Panc1 (cell line): ENCODE results near the gene CACNA1C. TPM values are rescaled to one million over a fixed set of nuclear protein-coding genes. Genes with fewer than 3 reads are reported as not detected.

ENCODE experiments used
- ATAC-seq: fragments of 200-7000 bp; cut with Tn5 transposase; 2 replicates; pipeline ENCODE4 v1.9.1; 2020; ENCODE audit warnings: mild to moderate bottlenecking, moderate library complexity
- BruUV-seq: library from RNA; stranded (reverse); fragments of 400-500 nt; replicated peaks from 2 replicates; lab custom pipeline; 2021; lab: Mats Ljungman, UMichigan
- CTCF ChIA-PET: fragments of 300-600 bp; sonication (Branson Sonifier 250); formaldehyde crosslinking; loops from one replicate; lab custom pipeline; 2022; ENCODE audit warnings: antibody characterized with exemption; lab: Charles Lee
- POLR2A ChIA-PET: fragments of 300-600 bp; sonication (Branson Sonifier 250); formaldehyde crosslinking; loops from one replicate; lab custom pipeline; 2022; ENCODE audit warnings: antibody characterized with exemption; lab: Charles Lee
- DNase-seq: peaks from one replicate; pipeline ENCODE4 v3.0.0-alpha.2; 2010; ENCODE audit warnings: low read depth, low spot score
- H3K27ac ChIP-seq: 2 replicates; pipeline ENCODE4 v1.5.1; 2011; ENCODE audit warnings: mild to moderate bottlenecking, low read length, inconsistent platforms
- H3K27me3 ChIP-seq: fragments of 200-500 bp; sonication (Bioruptor generic); 2 replicates; pipeline ENCODE4 v1.6.0; 2014; ENCODE audit warnings: low read length, inconsistent platforms; ENCODE audit not compliant: control insufficient read depth, insufficient read depth
- H3K36me3 ChIP-seq: fragments of 200-500 bp; sonication (Bioruptor generic); 2 replicates; pipeline ENCODE4 v1.5.1; 2014; ENCODE audit warnings: inconsistent platforms, mild to moderate bottlenecking, low read length, moderate library complexity; ENCODE audit not compliant: control insufficient read depth, insufficient read depth
- H3K4me1 ChIP-seq: 2 replicates; pipeline ENCODE4 v1.5.1; 2011; ENCODE audit warnings: inconsistent platforms, mild to moderate bottlenecking, low read length, moderate library complexity; ENCODE audit not compliant: control insufficient read depth, insufficient read depth
- H3K4me3 ChIP-seq, 2 experiments: 2 replicates each; pipeline ENCODE4 v1.5.1; 2011 to 2012; ENCODE audit warnings: low read depth in 2 of 2, low read length in 2 of 2, mild to moderate bottlenecking in 2 of 2, inconsistent platforms in 1 of 2, moderate library complexity in 1 of 2
- H3K9me3 ChIP-seq: fragments of 200-500 bp; sonication (Bioruptor generic); 2 replicates; pipeline ENCODE4 v1.5.1; 2014; ENCODE audit warnings: low read depth, mild to moderate bottlenecking, inconsistent platforms, low read length, moderate library complexity; ENCODE audit not compliant: control insufficient read depth, insufficient read depth
- CTCF ChIP-seq: fragments of 450-650 bp; IDR thresholded peaks from 2 replicates; pipeline ENCODE4 v1.5.1; 2017; ENCODE audit warnings: mild to moderate bottlenecking
- POLR2AphosphoS5 ChIP-seq: IDR thresholded peaks from 2 replicates; pipeline ENCODE4 v1.6.1; 2012; ENCODE audit warnings: mild to moderate bottlenecking, low read depth, low read length, moderate library complexity
- REST ChIP-seq, 2 experiments: IDR thresholded peaks; 2 replicates each; pipeline ENCODE4 v1.6.1; 2011 to 2012; ENCODE audit warnings: low read depth in 2 of 2, control low read depth in 1 of 2, low read length in 1 of 2, mild to moderate bottlenecking in 1 of 2, moderate library complexity in 1 of 2; ENCODE audit not compliant: insufficient read depth in 1 of 2
- SIN3A ChIP-seq: IDR thresholded peaks from 2 replicates; pipeline ENCODE4 v1.6.1; 2012; ENCODE audit warnings: low read depth, mild to moderate bottlenecking, low read length, moderate library complexity, borderline replicate concordance; ENCODE audit not compliant: insufficient read depth
- TCF7L2 ChIP-seq: IDR thresholded peaks from 2 replicates; pipeline ENCODE4 v1.6.1; 2011; ENCODE audit warnings: mild to moderate bottlenecking, low read depth, low read length, inconsistent platforms
- in situ Hi-C: cut with HindIII; loops from 2 replicates; pipeline ENCODE4 v1.10.0; 2016; ENCODE audit warnings: low sequenced_read_pairs, low pct_unique_long_range_greater_than_20kb
- intact Hi-C: fragments of 100-400 bp; cut with micrococcal nuclease; formaldehyde crosslinking; loops from one replicate; pipeline ENCODE4 v1.10.0; 2022; ENCODE audit not compliant: unreplicated experiment
- total RNA-seq: library from RNA; stranded (reverse); gene quantifications from one replicate; pipeline ENCODE4 v1.2.1, GENCODE V29; 2021; ENCODE audit not compliant: unreplicated experiment

CACNA1C gene
- total RNA-seq, 1 experiment from 2014 or later: 0.03 TPM

DNA sequence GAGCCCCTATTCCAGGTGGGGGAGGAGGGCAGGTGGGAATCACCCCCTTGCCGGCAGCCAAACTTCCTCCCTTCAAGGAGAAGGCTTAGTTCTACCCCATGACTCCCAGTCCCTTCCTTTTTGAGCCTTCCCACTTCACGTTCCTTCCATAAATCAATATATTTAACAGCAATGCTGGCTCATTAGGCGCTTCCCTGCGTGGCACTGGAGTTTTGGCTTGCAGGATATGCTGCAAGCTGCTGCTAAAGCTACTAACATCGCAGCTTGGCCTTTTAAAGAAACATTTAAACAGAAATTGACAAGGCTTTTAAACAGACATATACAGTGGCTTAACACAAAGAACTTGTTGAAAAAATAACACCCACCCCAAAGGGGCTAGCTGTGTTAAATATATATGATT is 434.0 kb downstream of the CACNA1C start:
- Histone ChIP-seq H3K4me1 (no peaks in the 10 kb centered on the region), H3K4me3 (no peak overlapping the region), H3K27me3 (peaks cover 6% of the 10 kb centered on the region), H3K9me3 (no peaks in the 10 kb centered on the region), H3K36me3 (no peaks in the 10 kb centered on the region), H3K27ac (no peak overlapping the region)
- intact Hi-C loops (no loop called here), in situ Hi-C loops (no loop called here)
- ChIA-PET POLR2A (no interaction called here), CTCF (no interaction called here)
- DNase-seq: no peak
- no peak for TF ChIP-seq CTCF
- no peak for TF ChIP-seq TCF7L2
- TF ChIP-seq POLR2AphosphoS5: no peak
- TF ChIP-seq SIN3A: no peak
- no peak for TF ChIP-seq REST (IDR thresholded peaks at IDR 0.05; ENCODE audit: insufficient read depth in 1 of 2, low read depth in 2 of 2, low read length in 1 of 2)
- no peak for ATAC-seq
- no TSS peak for BruUV-seq

DNA sequence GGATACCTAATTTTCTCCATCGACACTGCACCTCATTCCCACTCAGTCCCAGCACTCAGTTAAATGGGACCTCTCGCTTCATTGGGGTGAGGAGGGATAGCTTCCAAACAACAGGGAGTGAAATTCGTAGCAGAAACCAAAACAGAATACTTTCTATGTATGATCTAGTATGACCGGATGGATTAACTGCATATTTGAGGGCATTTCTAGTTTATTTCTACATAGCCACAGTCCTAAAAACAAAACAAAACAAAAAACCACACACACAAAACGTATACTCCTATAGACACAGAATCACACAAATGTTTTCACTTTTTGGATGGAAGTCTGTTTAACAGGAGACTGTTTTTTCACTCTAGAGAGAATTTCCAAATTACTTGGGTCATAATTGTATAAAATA is 434.5 kb downstream of the CACNA1C start:
- in situ Hi-C loops: no loop called here
- Histone ChIP-seq H3K27ac (no peak overlapping the region), H3K27me3 (peaks cover 9% of the 10 kb centered on the region), H3K4me1 (no peaks in the 10 kb centered on the region), H3K4me3 (no peak overlapping the region), H3K36me3 (no peaks in the 10 kb centered on the region), H3K9me3 (no peaks in the 10 kb centered on the region)
- intact Hi-C loops: no loop called here
- ATAC-seq: no peak
- no peak for DNase-seq
- CTCF ChIA-PET: no interaction called here
- POLR2A ChIA-PET: no interaction called here
- no TSS peak for BruUV-seq
- TF ChIP-seq REST (IDR thresholded peaks at IDR 0.05; ENCODE audit: insufficient read depth in 1 of 2, low read depth in 2 of 2, low read length in 1 of 2): no peak
- no peak for TF ChIP-seq SIN3A
- TF ChIP-seq CTCF: no peak
- TF ChIP-seq TCF7L2: no peak
- TF ChIP-seq POLR2AphosphoS5: no peak
